ENCODE measurements around the gene CHD9.

DNA sequence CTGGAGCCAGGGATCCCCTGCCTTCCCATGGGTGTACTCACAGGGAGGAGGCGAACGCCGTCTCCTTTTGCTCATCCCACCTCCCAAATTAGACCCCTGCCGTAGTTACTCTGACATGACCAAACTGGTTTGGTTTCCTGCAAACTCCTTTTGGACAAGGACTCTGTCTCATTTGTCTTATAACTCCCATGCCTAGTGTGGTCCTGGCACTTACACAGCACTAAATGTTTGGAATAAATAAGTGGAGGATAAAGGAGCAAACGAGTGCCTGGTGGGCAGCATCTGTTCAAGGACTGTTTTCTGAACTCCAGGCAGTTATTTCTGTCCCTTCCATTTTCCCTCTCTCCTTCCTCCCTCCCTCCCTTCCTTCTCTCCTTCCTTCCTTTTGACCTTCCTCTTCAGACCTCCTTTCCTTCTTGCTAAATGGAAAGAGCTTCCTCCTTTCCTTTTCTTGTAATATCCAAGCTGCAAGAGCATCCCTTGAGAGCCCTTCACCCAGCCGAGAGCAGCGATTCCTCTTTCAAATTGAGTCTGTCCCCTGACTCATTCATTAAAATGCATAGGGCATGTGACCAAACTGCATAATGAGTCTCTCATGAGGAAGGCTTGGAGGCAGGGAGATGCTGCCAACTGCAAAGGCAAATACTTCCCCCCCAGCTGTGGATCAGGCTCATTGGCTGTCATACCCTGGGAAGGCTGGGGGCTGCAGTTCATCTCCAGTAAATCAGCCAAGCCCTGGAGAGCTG lies 36.8 kb downstream of the CHD9 start:
- TF ChIP-seq CBFA2T2 (conservative IDR thresholded peaks at IDR 0.05): no peak
- TF ChIP-seq POLR2A (conservative IDR thresholded peaks at IDR 0.05): no peak
- no peak for TF ChIP-seq ZNF212 (CRISPR knock-in tag; IDR thresholded peaks at IDR 0.05)
- no peak for TF ChIP-seq ELF4 (CRISPR knock-in tag; IDR thresholded peaks at IDR 0.05)
- TF ChIP-seq HNRNPLL (IDR thresholded peaks at IDR 0.05; ENCODE audit: low read depth, low read length, poor library complexity, severe bottlenecking): no peak
- TF ChIP-seq ZSCAN29 (IDR thresholded peaks at IDR 0.05): no peak
- TF ChIP-seq, protein P1, sequence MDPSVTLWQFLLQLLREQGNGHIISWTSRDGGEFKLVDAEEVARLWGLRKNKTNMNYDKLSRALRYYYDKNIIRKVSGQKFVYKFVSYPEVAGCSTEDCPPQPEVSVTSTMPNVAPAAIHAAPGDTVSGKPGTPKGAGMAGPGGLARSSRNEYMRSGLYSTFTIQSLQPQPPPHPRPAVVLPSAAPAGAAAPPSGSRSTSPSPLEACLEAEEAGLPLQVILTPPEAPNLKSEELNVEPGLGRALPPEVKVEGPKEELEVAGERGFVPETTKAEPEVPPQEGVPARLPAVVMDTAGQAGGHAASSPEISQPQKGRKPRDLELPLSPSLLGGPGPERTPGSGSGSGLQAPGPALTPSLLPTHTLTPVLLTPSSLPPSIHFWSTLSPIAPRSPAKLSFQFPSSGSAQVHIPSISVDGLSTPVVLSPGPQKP (CRISPR knock-in tag; IDR thresholded peaks at IDR 0.05): no peak
- TF ChIP-seq, protein P2, sequence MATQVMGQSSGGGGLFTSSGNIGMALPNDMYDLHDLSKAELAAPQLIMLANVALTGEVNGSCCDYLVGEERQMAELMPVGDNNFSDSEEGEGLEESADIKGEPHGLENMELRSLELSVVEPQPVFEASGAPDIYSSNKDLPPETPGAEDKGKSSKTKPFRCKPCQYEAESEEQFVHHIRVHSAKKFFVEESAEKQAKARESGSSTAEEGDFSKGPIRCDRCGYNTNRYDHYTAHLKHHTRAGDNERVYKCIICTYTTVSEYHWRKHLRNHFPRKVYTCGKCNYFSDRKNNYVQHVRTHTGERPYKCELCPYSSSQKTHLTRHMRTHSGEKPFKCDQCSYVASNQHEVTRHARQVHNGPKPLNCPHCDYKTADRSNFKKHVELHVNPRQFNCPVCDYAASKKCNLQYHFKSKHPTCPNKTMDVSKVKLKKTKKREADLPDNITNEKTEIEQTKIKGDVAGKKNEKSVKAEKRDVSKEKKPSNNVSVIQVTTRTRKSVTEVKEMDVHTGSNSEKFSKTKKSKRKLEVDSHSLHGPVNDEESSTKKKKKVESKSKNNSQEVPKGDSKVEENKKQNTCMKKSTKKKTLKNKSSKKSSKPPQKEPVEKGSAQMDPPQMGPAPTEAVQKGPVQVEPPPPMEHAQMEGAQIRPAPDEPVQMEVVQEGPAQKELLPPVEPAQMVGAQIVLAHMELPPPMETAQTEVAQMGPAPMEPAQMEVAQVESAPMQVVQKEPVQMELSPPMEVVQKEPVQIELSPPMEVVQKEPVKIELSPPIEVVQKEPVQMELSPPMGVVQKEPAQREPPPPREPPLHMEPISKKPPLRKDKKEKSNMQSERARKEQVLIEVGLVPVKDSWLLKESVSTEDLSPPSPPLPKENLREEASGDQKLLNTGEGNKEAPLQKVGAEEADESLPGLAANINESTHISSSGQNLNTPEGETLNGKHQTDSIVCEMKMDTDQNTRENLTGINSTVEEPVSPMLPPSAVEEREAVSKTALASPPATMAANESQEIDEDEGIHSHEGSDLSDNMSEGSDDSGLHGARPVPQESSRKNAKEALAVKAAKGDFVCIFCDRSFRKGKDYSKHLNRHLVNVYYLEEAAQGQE (IDR thresholded peaks at IDR 0.05; ENCODE audit: borderline replicate concordance): no peak
- TF ChIP-seq, protein P2 (CRISPR knock-in tag; IDR thresholded peaks at IDR 0.05; ENCODE audit: low read depth): no peak
- TF ChIP-seq RBM22 (IDR thresholded peaks at IDR 0.05; ENCODE audit: low read depth, low read length, poor library complexity, severe bottlenecking): no peak
